Gastroesophageal sphincter (tissue), 4 donors: ENCODE data around the gene DOK7. TPM values are rescaled to one million over a fixed set of nuclear protein-coding genes. Genes with fewer than 3 reads are reported as not detected.

Experiments used
- ATAC-seq: fragments of 150-250 bp; one replicate; pipeline ENCODE4 v1.9.1; 2016; ENCODE audit warnings: mild to moderate bottlenecking, moderate library complexity
- H3K27ac ChIP-seq, 4 donors: fragments of 200-600 bp; sonication (generic) in 3 of 4; 1 replicate in 3 of 4; 2 replicates in 1 of 4; pipeline ENCODE4 v1.5.1; 2016 to 2019
- H3K27me3 ChIP-seq: fragments of 200-600 bp; sonication (generic); one replicate; pipeline ENCODE4 v1.5.1; 2019
- H3K36me3 ChIP-seq, 2 donors: fragments of 200-600 bp; sonication (generic); one replicate each; pipeline ENCODE4 v1.5.1; 2019; ENCODE audit warnings: control low read depth in 1 of 2
- H3K4me1 ChIP-seq, 3 donors: fragments of 200-600 bp; sonication (generic); 1 replicate in 2 of 3; 2 replicates in 1 of 3; pipeline ENCODE4 v1.5.1; 2016 to 2019; ENCODE audit warnings: control low read depth in 2 of 3
- H3K4me3 ChIP-seq, 2 donors: fragments of 200-600 bp; sonication (generic); one replicate each; pipeline ENCODE4 v1.5.1; 2019; ENCODE audit warnings: mild to moderate bottlenecking in 1 of 2, moderate library complexity in 1 of 2
- H3K9me3 ChIP-seq, 3 donors: fragments of 200-600 bp; sonication (generic); one replicate each; pipeline ENCODE4 v1.5.1; 2017 to 2019; ENCODE audit warnings: control low read depth in 2 of 3
- CTCF ChIP-seq, 4 experiments: fragments of 200-600 bp in 2 of 4; fragments of 450-650 bp in 2 of 4; sonication (generic) in 1 of 4; IDR thresholded peaks; one replicate each; pipeline ENCODE4 v1.5.1; 2017 to 2019; ENCODE audit warnings: antibody characterized with exemption in 4 of 4, mild to moderate bottlenecking in 2 of 4, moderate library complexity in 2 of 4
- EP300 ChIP-seq: sonication (generic); formaldehyde crosslinking; IDR thresholded peaks from one replicate; pipeline ENCODE4 v1.6.1; 2017; ENCODE audit warnings: antibody characterized with exemption, mild to moderate bottlenecking
- POLR2A ChIP-seq, 2 donors: fragments of 450-650 bp; IDR thresholded peaks; one replicate each; pipeline ENCODE4 v1.6.1; 2017; ENCODE audit warnings: antibody characterized with exemption in 2 of 2, mild to moderate bottlenecking in 2 of 2, moderate library complexity in 1 of 2
- POLR2AphosphoS5 ChIP-seq: sonication (generic); formaldehyde crosslinking; IDR thresholded peaks from one replicate; pipeline ENCODE4 v1.6.1; 2017; ENCODE audit warnings: antibody characterized with exemption
- WGBS, 2 donors: methylation state at CpG; one replicate each; pipeline ENCODE4 v1.1.5; 2018; ENCODE audit warnings: low coverage in 1 of 2; 5-methylcytosine and 5-hydroxymethylcytosine counted together
- total RNA-seq, 4 donors: library from RNA; depleted of rRNA; stranded (reverse); fragments of >200 nt; gene quantifications; one replicate each; pipeline ENCODE4 v1.1.0, GENCODE V29; 2016

Gene DOK7
- total RNA-seq, 4 donors from 2014 or later = 0.32 to 5.3 (median 2.8) TPM

GRCh38 chr4:3469386-3470243, 6.5 kb downstream of the DOK7 start:
- Histone ChIP-seq H3K27me3 (peaks cover 35% of the 10 kb centered on the region), H3K36me3 (no peaks in the 10 kb centered on the region), H3K4me1 (no peaks in the 10 kb centered on the region), H3K27ac (no peak overlapping the region), H3K4me3 (no peak overlapping the region), H3K9me3 (no peaks in the 10 kb centered on the region)
- 61 to 100% methylated on average over 3 to 4 of the region's 31 CpGs for WGBS, 2 donors
- no peak for TF ChIP-seq POLR2A (IDR thresholded peaks at IDR 0.05)
- TF ChIP-seq POLR2AphosphoS5 = no peak
- TF ChIP-seq EP300 = no peak
- TF ChIP-seq CTCF (IDR thresholded peaks at IDR 0.05) = no peak
- ATAC-seq = no peak

GRCh38 chr4:3470244-3471097, 7.4 kb downstream of the DOK7 start:
- Histone ChIP-seq H3K36me3 (no peaks in the 10 kb centered on the region), H3K27me3 (peaks cover 38% of the 10 kb centered on the region), H3K9me3 (no peaks in the 10 kb centered on the region), H3K27ac (no peak overlapping the region), H3K4me1 (no peaks in the 10 kb centered on the region), H3K4me3 (no peak overlapping the region)
- no peak for ATAC-seq
- WGBS, 2 donors = 65 to 79% methylated on average over 2 to 4 of the region's 25 CpGs
- TF ChIP-seq EP300 = no peak
- no peak for TF ChIP-seq POLR2AphosphoS5
- TF ChIP-seq CTCF (IDR thresholded peaks at IDR 0.05) = no peak
- TF ChIP-seq POLR2A (IDR thresholded peaks at IDR 0.05) = no peak

GRCh38 chr4:3471098-3471760, 8.1 kb downstream of the DOK7 start:
- Histone ChIP-seq H3K9me3 (no peaks in the 10 kb centered on the region), H3K4me3 (no peak overlapping the region), H3K27ac (no peak overlapping the region), H3K27me3 (peaks cover 41% of the 10 kb centered on the region), H3K36me3 (no peaks in the 10 kb centered on the region), H3K4me1 (no peaks in the 10 kb centered on the region)
- ATAC-seq = no peak
- TF ChIP-seq POLR2A (IDR thresholded peaks at IDR 0.05) (no peak), EP300 (no peak), CTCF (IDR thresholded peaks at IDR 0.05) (no peak), POLR2AphosphoS5 (no peak)
- WGBS, 2 donors = 93 to 99% methylated on average over 3 to 13 of the region's 23 CpGs

DNA sequence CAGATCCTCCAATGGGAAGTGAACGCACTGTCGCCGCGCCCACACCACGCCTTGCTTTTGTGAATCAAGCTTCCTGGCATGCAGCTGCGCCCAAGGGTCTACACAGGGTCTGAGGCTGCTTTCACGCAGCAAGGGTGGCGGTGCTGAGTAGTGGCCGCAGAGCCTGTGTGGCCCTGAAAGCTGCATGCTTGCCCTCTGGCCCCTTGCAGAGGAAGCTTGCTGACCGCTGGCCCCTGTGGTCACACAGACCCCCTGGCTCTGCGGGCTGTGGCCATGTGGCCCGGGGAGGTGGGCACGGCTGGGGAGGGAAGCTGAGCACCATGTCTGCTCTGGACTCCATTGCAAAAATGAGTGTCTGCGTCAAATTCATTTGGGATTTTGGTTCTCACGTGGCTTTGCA, 8.8 kb downstream of the DOK7 start:
- Histone ChIP-seq H3K9me3 (no peaks in the 10 kb centered on the region), H3K4me1 (no peaks in the 10 kb centered on the region), H3K27ac (no peak overlapping the region), H3K4me3 (no peak overlapping the region), H3K36me3 (no peaks in the 10 kb centered on the region), H3K27me3 (peaks cover 41% of the 10 kb centered on the region)
- TF ChIP-seq POLR2AphosphoS5 (no peak), EP300 (no peak), POLR2A (IDR thresholded peaks at IDR 0.05) (no peak), CTCF (IDR thresholded peaks at IDR 0.05) (no peak)
- WGBS, 2 donors = 94% methylated on average over 6 of the region's 15 CpGs; no CpG with 5 or more reads in 1 of the 2 donors
- no peak for ATAC-seq
